Stimulated activated CD4-positive, alpha-beta T cell treated with anti-CD3 and anti-CD28 coated beads, Interleukin-12 subunit alpha, Interleukin-12 subunit beta, amount 100 ng/mL, for 4 hours (primary cell): ENCODE data around the gene RIPK3.
"Not testable (repeated sequence)": the region's sequence is repeated elsewhere in the genome, so short reads cannot be mapped to it uniquely, and the experiment has no call there.

Source experiments
- DNase-seq: peaks from one replicate; pipeline ENCODE4 v3.0.0-alpha.2; 2020

The RIPK3 gene

DNA sequence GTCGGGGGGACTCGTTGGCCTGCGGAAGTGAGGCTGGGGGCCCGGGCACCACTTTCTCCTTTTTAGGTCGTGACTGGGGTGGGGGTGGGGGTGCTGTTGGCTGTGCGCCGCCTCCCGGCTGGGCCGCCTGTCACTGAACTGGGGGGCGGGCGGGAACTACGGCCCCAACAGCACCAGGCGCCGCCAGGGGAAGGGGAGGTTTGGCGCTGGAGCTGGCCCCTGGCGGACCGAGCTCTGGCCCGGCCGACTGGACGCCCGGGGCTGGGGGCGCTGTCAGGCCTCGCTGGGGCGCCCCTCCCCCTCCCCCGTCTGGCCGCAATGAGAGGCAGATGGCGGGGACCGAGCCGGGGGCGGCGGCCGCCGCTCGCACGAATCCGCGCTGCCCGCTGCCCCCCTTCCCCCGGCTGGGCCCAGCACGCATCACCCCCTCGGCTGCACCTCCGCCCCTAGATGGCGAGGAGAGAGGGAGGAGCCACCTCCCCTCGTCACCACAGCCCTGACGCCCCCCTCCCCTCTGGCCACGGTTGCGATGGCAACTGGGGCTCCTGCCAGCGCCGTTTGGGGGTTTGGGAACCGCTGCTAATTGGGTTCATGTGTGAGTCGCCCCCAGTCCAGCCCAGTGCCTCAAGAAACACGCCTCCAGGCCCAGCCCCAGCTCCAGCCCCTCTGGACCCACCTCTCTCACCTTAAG, 28.9 kb upstream of the RIPK3 start:
- DNase-seq = no peak

DNA sequence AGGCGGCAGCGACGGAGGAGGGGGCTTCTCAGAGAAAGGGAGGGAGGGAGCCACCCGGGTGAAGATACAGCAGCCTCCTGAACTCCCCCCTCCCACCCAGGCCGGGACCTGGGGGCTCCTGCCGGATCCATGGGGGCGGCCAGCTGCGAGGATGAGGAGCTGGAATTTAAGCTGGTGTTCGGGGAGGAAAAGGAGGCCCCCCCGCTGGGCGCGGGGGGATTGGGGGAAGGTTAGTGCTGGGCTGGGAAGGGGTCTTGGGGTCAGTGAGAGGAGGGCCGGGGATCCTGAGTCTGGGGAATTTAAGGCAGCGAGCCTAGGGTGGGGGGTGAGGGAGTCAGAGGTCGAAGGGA, 28.4 kb upstream of the RIPK3 start:
- no peak for DNase-seq

DNA sequence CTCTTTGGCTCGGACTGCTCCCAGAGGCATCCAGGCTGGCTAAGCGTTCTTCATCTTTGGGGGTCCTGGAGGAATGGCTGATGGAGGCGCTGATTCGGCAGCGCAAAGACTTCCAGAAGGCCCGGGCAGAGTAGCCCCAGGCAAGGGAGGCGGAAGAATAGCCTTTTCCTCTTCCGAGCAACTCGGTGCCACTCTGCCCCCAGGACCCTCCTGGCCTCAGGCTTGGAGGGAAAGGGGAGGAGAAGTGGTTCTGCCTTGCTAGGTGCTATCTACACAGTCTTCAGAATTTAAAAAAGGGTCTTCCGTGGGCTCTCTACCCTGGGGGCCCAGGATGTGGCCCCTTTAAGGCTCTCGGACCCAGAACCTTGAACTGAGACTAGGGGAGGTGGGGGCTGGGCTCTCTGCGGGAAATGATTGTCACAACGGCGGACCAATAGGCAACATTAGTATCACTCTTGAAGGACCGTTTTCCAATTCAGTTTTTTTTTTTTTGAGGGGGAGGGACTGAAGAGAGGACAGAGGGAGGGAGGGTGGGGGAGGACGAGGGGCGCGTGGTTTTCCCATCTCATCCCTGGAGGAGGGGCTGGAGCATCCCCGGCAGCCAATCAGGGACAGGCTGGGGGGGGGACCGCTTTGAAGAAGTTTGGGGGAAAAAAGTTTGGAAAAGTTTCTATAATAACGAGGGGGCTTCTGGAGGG, 27.9 kb upstream of the RIPK3 start, which contains the start of gene NFATC4:
TSS of gene NFATC4 (plus strand) at position 671 of the 698 bp plus-strand sequence. CDS start 157 bp downstream, outside the sequence.
- DNase-seq = no peak

DNA sequence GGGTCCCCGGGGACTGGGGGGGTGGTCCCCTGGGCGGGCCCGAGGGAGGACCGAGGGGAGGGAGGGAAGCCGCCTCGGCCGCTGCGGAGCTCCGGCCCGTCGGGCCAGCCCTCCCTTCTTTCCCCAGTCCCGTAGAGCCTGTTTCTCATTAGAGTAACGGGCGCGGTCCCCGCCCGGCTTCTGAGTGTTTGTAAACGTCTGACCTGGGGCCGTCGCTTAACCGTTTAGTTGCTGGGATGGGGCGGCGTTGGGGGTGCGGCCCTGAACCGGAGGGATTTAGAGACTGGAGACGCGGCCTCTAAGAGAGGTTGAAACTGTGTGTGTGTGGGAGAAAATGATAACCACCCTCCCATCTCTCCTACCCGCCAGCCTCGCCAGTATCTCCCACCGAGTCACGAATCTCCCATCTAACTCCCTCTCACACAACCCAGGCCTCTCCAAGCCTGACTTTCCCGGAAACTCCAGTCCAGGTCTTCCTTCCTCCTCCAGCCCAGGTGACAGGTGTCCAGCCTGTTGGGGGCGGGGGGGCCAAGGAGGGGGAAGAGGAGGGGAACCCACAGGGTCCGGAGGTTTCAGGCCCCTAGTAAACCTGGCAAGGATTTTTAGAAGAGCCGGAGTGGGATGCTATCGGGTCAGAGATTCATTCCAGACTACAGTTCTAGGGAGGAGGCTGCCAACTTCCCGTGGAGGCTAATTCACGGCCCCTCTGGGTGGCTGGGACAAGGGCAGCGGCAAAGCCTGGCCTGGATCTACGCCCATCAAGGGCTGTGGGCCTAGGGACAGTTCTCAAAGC, 27.1 kb upstream of the RIPK3 start:
- peak; percentile 18 for DNase-seq

DNA sequence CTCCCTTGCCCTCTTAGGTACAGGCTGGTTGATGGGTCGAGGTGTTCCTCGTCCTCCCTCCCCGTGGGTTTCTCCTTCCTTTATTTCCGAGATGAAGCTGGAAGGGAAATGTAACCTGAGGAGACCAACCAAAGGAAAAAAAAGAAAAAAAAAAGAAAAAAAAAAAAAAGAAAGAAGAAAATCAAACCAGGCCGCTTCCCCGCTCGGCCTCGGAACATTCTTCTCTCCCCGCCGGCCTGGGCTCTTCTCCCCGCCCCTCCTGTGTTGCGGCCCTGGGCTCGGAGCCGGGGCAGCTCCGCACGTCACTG, 26.6 kb upstream of the RIPK3 start:
- DNase-seq = no peak

DNA sequence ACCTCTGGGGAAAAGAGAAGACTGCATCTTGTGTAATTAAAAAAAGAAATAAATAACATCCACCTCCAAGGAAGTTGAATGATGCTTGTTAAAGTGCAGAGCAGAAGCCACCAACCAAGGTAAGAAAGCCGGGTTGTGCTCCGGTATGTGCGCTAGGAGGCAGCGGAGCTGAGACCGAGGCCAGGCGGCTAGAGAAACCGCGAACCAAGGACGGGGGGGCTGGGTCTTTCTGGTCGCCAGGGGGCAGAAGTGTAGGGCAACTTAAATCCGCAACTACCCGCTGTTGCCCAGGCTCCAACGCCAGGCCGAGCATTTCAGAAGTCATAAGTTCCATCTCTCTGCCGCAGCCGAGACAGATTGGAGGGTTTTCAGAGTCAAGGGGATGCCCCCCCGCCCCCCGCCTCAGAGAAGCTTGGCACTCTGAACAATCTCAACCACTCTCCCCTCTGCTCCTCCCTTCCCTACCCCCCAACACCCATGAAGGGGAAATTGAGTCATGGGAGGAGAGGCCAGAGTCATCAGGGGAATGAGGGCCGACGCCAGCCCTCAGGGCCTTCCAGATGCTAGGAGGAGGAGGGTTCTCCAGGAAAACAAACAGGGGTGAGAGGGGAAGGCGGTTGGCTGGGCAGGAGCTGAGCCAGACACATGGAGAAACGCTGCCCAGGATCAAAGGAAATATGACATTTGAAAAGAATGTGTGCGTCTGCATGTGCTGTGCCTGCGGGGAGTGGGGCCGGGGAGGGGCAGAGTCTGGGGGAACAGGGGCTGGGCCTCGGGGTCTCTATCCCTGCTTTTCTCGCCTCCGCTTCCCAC, 26.0 kb upstream of the RIPK3 start:
- DNase-seq = peak; percentile 61

GRCh38 chr14:24364841-24365240, 25.1 kb upstream of the RIPK3 start:
- no peak for DNase-seq

DNA sequence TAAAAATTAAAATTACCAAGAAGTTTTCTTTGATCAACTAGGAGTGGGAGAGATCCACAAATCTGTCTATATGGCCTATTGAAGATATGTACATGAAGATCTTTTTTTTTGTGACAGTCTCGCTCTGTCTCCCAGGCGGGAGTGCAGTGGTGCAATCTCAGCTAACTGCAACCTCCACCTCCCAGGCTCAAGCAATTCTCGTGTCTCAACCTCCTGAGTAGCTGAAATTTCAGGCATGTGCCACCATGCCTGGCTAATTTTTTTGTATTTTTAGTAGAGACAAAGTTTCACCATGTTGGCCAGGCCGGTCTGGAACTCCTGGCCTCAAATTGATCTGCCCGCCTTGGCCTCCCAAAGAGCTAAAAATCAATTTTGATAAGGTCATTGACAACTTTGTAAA, 23.6 kb upstream of the RIPK3 start:
- DNase-seq = no peak

GRCh38 chr14:24362241-24362960, 22.6 kb upstream of the RIPK3 start:
- no peak for DNase-seq

DNA sequence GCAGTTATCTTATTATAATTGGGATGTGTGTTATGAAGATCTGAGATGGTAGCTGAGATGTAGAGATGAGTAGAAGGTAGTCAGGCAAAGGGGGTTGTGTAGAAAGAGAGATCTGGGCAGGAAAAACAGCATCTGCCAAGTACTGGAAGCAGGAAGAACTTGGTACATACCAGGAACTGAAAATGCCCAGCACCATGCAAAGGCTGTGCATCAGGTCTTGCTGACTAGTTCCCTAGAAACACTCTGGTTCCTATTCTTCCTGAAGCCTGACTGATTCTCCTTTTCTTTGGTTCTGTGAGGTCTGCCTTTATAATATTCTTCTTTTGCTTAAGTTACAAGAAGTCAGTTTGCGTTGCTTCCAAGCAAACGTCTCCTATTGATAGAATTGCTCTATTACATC, 21.5 kb upstream of the RIPK3 start:
- no peak for DNase-seq

- no peak for DNase-seq
Measured at GRCh38 chr14:24360281-24360680, 20.5 kb upstream of the RIPK3 start.

- no peak for DNase-seq
Measured at GRCh38 chr14:24356208-24356607, 16.4 kb upstream of the RIPK3 start.

- DNase-seq = no peak
Measured at GRCh38 chr14:24355009-24355408, 15.2 kb upstream of the RIPK3 start.

GRCh38 chr14:24354482-24354825, 14.7 kb upstream of the RIPK3 start:
- DNase-seq = not testable (repeated sequence)

- no peak for DNase-seq
Measured at GRCh38 chr14:24353559-24354481, 14.0 kb upstream of the RIPK3 start.

GRCh38 chr14:24351517-24351916, 11.7 kb upstream of the RIPK3 start:
- no peak for DNase-seq

DNA sequence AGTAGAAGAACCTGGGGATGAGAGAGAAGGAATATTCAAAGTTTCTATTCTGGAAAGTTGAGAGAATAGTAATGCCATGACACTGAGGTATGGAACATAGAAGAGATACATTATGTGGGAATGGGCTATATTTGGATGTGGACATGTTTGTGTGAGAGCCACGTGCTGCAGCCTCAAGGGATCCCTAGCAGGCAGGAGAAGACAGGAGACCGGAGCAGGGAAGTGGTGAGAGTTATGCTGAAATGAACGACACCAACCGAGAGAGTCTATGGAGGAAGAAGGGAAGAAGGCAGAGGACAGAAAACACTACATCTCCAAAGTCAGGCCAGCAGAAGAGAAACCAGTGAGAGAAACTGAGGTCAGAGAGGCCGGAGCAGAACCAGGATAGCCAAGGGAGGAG, 10.0 kb upstream of the RIPK3 start:
- no peak for DNase-seq

GRCh38 chr14:24348186-24348585, 8.4 kb upstream of the RIPK3 start:
- DNase-seq = no peak

- no peak for DNase-seq
Measured at GRCh38 chr14:24347134-24347533, 7.3 kb upstream of the RIPK3 start.

- no peak for DNase-seq
Measured at GRCh38 chr14:24343795-24344660, 4.2 kb upstream of the RIPK3 start.
